NCI-H748 (cell line): Measurements from ENCODE around the gene KPNA1.

Source experiments
- DNase-seq: peaks from one replicate; lab custom pipeline; 2025; ENCODE audit not compliant: unreplicated experiment; lab: John Stamatoyannopoulos, UW

The KPNA1 gene

DNA sequence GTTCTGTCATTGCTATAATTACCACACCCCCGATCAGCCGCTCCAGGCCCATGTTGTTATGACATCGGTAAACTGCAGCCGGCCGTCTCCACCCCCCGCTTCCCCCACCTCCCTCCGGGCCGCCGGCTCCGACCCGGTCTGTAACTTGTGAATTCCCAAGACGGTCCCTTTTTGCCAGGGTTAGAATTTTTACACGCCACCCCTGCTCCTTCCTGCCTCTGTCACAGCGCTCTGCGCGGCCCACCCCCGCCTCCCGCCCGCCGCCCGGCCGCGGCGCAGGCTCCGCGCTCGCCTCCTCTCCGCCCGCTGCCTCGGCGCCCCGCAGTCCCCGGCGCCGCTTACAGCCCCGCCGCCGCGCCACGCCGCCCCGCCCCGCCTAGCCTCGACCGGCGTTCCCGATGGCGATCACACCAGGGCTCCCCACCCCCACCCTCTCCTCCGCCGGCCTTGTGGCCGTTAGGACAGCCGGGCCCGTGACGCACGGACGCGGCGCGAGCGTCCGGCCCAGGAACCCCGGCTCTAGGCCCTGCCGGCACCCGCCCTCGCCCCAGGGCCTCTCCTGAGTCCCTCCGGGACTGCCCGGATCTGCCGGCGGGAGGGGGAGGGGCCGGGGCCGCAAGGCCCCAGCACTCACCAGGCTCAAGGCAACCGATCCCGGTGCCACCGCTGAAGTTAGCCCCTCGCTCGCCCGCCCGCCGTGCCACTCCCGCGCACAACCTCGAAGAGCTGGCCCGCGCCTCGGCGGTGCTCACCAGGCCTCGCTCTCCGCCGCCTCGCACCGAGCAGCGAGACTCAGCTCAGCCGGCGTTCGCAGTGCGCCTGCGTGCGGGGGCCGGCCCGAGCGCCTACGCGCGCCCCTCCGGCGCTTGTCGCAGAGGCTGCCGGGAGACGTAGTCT lies at the start of gene KPNA1:
Gene KPNA1, minus strand, starts transcription at position 817 of the 897 bp plus-strand sequence. CDS start 18,374 bp downstream, outside the sequence.
- DNase-seq: peak; percentile 88

GRCh38 chr3:122564155-122564912 lies 49.6 kb upstream of the KPNA1 start, which contains the start of the genes DTX3L and PARP9:
TSS of gene DTX3L (plus strand) at chr3:122564338. CDS start at chr3:122564427, 89 bp downstream.
TSS of gene PARP9 (minus strand) at chr3:122564300. CDS start at chr3:122559620, 4,680 bp downstream.
- peak; percentile 68 for DNase-seq

GRCh38 chr3:122563717-122564025 lies 48.9 kb upstream of the KPNA1 start:
- DNase-seq: no peak

GRCh38 chr3:122562923-122563716 lies 48.4 kb upstream of the KPNA1 start:
- DNase-seq: no peak

- peak; percentile 52 for DNase-seq
Measured at GRCh38 chr3:122560680-122561079, 45.9 kb upstream of the KPNA1 start.

DNA sequence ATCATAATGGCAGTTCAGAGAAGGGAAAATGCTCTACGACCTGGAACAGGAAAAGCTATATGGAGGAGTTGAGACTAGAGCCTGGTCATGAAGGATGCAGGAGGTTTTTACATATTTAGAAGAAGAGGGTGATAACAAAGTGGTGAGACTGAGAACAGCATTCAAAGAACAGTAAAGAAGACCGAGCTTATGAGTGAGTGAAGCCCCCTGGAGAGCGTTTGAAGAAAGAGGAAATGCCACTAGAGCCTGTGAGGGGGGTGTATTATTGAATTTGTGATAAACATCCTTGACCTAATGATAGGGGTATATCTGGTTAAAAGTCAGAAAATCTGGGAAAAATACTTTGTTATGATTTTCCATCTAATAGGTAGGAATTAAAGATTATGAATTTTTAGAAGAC lies 45.2 kb upstream of the KPNA1 start:
- no peak for DNase-seq

- DNase-seq: no peak
Measured at GRCh38 chr3:122558605-122559004, 43.9 kb upstream of the KPNA1 start.

DNA sequence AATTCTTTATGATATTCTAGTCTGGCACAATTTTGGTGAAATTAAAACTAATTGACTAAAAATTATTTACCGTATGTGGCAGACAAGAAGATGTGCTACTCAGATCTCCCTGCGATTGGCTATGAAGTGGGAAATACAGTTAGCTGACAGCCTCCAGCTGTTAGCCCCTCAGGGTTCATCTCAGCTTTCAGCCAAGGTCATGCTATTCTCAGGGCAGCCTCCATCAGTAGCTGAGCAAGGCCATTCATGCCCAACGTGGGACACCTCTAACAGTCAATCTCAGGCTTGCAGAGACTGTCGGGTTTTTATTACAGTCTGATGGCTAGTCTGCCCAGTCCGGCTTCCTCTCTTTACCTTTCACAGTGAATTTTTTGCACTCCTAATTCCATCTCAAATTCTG lies 42.6 kb upstream of the KPNA1 start:
- DNase-seq: no peak

- DNase-seq: no peak
Measured at GRCh38 chr3:122555275-122556071, 40.7 kb upstream of the KPNA1 start.

DNA sequence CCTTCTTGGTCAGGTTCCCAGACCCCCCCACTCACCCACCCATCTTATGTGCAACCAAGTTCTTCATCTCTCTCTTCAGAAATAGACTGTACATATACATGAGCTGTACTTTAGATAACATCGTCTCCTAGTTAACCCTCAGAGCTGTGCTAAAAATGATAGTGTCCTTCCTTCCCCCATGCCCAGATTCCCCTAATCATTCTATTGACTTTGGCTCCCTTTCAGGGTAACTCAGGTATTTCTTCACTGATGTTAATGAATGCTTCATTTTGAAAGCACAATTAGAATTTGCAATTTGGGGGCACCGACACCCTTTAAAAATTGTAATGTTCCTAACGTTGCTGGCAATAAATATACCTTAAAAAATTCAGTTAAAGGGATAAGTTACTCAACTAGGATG lies 38.4 kb upstream of the KPNA1 start:
- DNase-seq: no peak

DNA sequence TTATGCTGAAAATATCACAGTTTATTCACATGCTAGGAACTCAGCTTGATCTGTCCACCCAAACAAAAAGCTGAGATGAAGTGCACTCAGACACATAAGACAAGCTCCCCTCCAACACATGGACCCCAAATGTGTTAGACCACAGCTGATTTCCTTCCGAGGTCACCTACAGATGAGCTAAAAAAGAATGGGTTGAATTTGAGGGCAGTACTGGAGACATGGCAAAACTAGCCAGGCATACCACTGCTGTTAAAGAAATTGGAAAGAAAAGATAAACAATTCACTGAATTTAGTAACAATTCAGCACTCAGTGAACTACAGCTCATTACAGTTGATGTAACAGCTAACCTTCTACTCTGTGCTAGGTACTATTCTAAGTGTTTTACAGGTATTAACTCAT lies 33.9 kb upstream of the KPNA1 start:
- no peak for DNase-seq

DNA sequence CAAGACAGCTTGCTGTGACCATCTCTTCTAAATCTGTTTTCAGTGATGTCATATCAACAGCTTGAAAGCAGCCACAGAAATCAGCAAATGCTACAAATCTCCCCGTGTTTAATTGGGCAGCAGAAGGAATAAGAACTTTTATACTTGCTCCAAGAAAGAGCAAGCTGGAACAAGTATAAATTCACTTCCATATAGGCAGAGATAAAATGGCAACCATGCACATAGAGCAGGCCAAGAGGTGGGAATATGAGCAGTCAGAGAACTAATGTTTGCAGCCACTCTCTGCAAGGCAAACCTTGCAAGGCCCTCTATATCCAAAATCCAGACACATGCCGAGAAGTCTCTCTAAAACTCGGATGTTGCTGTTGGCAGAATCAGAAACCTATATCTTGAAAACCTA lies 33.3 kb upstream of the KPNA1 start:
- DNase-seq: no peak

DNA sequence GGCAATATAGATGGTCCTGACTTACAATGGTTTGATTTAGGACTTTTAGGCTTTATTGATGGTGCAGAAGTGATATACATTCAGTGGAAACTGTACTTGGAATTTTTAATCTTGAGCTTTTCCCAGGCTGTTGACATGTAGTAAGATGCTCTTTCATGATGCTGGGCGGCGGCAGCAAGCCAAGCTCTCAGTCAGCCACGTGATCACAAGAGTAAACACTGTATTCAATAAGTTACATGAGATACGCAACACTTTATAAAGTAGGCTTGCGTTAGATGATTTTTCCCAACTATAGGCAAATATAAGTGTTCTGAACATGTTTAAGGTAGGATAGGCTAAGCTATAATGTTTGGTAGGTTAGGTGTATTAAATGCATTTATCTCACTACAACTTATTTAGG lies 31.4 kb upstream of the KPNA1 start:
- peak; percentile 18 for DNase-seq

DNA sequence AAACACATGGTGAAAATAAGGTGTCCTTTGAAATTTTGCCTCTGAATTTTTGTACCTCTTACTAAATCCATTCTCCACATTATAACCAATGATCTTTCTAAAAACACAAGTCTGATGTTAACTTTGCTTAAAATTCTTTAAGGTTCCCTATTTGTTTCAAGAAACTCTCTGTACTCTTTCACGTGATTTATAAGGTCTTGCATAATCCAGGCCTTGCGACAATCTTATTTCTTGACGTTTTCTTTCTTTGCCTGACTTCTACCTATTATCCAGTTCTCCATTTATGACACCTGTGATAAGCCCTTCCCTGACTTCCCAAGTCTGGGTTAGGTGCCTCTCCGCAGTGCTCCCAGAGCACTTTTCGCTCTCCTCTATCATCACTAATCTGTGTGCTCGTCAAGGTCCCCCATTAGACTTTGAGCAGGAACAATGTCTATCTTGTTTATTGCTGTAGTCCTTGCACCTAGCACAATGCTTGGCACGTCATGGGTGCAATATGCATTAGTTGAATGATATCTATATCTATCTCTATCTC lies 24.3 kb upstream of the KPNA1 start:
- no peak for DNase-seq

DNA sequence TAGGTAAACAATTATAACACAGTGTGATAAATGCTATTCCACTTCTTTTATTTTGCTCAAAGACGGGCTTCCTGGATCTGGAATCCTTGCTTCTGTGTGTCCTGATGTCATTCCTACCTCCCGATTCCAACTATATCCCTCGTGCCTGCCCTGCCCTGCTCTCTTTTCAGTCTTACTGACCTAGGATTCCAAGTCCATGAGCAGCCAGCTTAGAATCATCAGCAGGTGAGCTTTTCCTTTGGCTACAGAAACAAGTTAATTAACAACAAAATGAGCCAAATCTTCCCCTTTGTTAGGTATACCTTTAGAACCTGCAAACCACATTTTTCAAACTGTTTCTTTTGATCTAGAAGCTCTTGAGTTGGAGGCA lies 21.9 kb upstream of the KPNA1 start:
- no peak for DNase-seq

DNA sequence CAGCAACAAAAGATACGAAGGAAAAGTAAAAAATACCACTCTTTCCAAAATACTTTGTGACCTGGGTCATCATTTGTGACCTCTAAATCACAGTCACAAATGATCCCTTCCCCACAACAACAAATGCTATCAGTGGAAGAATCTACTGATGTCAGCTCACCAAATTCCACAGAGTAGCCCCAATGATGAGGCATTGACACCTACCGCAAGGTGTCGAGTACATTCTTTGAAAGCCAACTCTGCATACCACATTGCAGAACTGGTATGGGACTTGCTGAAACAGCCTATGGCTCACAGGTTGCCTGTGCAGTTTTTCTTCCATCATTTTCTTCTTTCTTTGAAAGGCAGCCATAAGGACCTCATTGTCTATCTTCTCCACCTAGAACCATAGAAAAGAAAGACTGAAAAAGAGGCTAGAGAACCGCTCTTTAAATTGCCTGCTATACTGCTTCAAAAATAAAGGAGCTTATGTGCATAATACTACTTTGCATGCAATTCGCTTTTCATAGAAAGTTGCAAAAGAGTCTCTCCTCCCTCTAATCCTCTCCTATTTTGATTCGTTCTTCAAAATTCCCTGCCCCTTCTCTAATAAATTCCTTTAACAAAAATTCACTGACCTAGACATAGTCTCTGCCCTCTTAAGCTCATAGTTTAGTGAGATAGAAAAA lies 21.4 kb upstream of the KPNA1 start:
- no peak for DNase-seq

- DNase-seq: no peak
Measured at GRCh38 chr3:122533931-122534334, 19.2 kb upstream of the KPNA1 start.

- DNase-seq: no peak
Measured at GRCh38 chr3:122533480-122533879, 18.7 kb upstream of the KPNA1 start.

DNA sequence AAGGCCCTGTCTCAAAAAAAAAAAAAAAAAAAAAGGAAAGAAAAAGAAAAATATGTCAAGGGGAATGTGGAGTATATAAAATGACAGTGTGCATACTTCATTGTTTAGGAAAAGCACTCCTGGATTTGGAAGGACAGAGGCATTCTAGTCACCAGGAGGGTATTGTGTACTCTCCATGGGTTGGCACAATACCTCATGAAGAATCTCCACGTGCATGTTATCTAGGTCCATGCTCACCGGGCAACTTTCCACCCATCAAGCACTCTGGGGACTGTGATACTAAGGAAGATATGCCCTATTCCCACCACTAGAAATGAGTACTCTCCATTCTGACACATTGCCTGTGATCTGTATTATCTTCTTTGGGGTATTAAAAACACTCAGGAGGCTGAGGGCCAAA lies 15.4 kb upstream of the KPNA1 start:
- DNase-seq: no peak

GRCh38 chr3:122523317-122523716 lies 8.6 kb upstream of the KPNA1 start:
- DNase-seq: no peak
